Activated CD8-positive, alpha-beta memory T cell treated with anti-CD3 and anti-CD28 coated beads, Interleukin-2, amount 50 U/mL, for 4 hours (primary cell): ENCODE measurements around the gene ASRGL1.

Experiments used
- DNase-seq: peaks from one replicate; pipeline ENCODE4 v3.0.0-alpha.2; 2020

The ASRGL1 gene

GRCh38 chr11:62419314-62419929, 82.2 kb downstream of the ASRGL1 start:
- DNase-seq: no peak

DNA sequence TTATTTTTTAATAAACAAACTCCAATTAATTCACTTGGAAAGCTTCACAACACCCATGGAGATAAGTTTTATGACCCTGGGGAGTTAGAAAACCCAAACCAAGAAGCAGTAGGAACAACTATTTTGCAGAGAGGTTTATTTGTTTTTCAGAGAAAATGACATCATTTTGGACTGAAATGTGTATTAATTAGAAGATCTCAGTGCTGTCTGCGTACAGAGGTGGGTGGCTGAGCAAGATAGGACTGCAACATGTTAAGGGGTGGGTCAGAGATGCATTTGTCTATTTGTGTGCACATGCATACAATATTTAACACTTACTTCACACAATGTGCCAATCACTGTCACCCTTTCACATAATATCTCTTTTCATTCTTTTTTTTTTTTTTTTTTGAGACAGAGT, 82.7 kb downstream of the ASRGL1 start:
- DNase-seq: no peak

DNA sequence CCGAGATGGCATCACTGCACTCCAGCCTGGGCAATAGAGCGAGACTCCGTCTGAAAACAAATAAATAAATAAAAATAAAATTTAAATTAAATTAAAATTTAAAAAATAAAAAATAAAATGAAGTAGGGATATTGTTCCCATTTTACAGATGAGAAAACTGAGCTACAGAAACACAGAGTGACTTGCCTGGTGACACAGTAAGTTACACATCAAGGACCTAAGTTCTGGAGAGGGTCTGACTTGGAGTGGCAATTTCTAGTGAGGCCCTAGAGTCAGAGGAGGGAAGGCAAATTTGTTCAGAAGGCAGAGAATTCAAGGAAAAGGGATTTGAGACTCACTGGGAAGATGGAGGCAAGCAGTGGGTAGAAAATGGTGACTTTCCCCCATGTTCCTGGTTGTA, 83.6 kb downstream of the ASRGL1 start:
- no peak for DNase-seq

DNA sequence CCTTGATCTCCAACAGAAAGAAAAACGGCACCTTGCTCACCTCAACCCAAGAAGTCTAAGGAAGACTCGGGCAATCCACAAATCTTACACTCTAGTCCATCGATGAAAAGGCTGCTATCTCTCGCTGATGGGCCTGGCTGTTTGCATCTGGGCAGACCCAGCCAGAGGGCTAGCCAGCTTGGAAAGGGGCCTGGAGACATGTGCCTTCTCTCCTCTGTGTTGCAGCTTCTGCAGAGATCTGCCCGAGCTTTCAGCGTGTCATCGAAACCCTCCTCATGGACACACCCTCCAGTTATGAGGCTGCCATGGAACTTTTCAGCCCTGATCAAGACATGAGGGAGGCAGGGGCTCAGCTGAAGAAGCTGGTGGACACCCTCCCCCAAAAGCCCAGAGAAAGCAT, 84.7 kb downstream of the ASRGL1 start:
- DNase-seq: no peak

DNA sequence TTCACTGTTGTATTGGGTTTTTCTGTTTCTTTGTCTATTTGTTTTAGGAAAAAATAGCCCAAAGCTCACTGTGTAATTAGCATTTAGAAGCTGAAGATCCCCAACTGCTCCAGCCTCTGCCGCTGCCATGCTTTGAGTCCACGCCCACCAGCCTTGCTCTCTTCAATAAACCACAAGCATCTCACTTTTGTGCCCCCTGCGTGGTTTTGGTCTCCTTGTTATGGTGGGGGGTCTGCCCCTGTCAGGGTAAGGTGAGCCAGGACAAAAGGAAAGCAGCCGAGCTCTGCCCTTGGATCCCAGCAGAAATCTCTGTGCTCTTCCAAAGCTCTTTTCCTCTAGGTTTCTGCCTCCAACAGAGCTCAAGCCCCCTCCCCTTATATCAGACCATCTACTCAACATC, 85.8 kb downstream of the ASRGL1 start:
- no peak for DNase-seq

DNA sequence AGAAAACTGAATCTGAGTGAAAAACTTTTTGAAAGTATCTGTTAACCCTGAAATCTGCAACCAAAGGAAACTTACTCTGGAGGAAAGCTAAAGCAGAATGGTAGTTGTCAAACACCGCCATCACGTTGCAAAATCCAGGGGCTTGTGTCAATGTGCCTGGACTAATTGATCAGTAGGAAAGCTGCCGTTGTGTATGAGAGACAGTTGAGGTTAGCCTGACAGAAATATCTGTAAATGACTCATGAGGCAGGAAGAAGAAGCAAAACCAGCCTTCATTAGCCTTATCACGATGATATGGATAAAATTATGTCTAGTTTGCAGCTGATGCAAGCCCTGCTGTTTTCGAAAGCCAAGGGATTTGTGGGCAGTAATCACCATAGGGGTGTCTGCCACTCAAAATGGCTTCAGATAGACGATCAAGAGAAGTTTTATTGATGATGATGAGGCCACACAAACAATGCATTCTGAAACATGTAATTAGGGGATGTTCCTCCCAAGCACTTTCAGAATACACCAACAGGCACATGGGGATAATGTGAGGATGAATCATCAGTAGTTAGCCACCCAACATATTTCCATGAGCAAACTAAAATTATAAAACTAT, 90.5 kb downstream of the ASRGL1 start:
- DNase-seq: no peak

DNA sequence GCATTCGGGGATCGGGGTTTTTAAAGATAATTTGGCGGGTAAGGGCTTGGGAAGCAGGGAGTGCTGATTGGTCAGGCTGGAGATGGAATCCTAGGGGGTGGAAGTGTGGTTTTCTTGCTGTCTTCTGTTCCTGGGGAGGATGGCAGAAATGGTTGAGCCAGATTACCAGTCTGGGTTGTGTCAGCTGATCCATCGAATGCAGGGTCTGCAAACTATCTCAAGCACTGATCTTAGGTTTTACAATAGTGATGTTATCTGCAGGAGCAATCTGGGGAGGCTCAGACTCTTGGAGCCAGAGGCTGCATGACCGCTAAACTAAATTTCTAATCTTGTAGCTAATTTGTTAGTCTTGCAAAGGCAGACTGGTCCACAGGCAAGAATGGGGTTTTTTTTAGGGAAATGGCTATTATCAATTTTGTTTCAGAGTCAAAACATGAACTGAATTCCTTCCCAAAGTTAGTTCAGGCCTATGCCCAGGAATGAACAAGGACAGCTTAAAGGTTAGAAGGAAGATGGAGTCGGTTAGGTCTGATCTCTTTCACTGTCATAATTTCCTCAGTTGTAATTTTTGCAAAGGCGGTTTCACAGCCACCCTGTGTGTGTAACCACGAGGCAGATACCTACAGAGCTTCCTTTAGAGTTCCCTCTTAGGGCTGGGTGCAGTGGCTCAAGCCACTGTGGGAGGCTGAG, 91.8 kb downstream of the ASRGL1 start:
- no peak for DNase-seq

GRCh38 chr11:62430425-62430824, 93.2 kb downstream of the ASRGL1 start:
- DNase-seq: no peak

DNA sequence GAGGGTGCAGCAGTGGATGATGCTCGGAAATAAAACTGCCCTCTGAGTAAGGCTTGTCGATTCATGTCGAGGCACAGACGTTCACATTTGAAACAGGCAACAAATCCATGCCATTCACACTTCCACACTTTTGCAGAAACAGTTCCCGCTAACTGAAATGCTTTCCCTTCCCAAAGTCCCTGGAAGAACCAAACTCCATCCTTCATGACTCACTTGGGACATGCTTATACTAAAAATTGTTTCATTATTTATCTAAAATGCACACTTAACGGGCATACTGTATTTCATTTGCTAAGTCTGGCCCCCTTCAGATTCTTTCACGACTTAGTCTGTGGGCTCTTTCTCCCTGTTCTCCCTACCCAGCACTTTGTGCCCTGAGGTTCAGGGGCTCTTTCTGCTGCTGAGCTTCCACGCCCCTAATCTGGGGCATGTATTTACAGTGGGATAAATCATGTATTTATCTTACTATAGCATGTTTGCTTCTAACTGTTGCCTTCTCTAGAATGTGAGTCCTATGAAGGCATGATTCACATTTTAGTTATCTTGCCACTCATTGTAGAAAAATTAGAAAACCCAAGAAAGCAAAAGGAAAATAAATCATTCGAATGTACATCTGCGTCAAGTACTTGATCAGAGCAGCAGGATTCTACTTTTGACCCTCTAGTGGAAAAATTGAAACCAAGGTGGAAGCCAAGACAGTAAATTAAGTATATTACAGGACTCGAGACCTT, 94.1 kb downstream of the ASRGL1 start:
- no peak for DNase-seq

DNA sequence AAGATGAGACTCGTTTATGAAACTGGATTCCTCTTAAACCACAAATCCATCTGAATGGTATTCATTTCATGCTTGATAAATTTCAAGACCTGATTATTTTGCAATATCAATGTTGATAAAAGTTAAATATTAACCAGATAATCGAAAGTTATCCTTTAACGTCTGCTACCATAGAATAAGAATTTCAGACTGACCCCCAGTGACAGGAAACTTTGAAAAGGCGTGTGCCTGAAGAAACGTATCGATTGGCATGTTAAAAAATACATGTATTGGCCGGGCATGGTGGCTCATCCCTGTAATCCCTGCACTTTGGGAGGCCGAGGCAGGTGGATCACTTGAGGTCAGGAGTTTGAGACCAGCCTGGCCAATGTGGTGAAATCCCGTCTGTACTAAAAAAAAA, 95.4 kb downstream of the ASRGL1 start:
- no peak for DNase-seq

DNA sequence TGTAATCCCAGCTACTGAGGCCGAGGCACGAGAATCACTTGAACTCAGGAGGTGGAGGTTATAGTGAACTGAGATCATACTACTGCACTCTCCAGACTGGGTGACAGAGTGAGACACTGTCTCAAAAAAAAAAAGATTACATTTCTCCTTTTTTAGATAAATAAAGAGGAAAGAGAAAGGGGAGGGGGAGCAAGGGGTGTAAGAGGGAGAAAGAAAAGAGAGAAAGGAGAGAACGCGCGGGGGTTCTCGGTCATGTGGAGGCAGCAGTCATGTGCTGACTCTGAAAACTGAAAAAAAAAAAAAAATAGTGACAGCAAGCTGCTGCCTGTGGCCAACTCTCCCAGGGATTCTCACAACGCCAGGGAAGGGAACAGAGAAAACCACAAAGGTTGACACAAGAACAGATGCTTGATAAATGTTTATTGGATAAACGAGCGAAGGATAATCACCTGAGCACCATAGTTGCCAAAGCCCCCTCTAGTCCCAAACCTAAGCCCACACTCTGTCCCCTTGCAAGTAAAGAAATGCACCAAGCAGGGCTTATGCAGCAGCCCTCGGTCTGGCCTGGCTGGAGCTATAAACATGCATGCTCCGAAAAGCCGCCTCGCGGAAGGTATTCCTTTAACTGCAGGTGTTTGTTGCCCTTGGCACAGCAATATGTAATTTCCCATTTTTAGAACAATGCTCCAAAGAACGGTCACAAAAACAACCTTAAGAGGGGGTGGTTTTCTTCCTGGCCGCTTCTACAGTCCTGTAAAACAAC, 96.1 kb downstream of the ASRGL1 start:
- DNase-seq: no peak

DNA sequence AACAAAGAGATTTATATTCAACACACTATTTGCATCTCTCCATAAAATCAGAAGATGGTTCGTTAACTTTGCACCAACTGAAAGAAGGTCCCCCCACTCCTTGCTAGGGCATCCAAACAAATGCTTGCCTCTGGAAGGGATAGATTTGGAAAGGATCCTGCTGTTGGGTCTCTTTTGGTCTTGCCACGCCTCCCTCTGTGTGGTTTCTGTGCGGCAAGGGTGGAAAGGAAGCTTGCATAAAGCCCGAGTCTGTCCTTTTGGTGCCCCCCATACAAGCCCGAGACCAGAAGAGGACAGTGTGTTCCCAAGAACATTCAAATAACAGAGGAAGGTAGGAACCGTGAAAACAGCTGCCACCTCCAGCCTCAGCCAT, 96.6 kb downstream of the ASRGL1 start:
- no peak for DNase-seq

- DNase-seq: no peak
Measured at GRCh38 chr11:62435846-62436660, 98.8 kb downstream of the ASRGL1 start.

- DNase-seq: no peak
Measured at GRCh38 chr11:62437616-62438015, 100.4 kb downstream of the ASRGL1 start.

DNA sequence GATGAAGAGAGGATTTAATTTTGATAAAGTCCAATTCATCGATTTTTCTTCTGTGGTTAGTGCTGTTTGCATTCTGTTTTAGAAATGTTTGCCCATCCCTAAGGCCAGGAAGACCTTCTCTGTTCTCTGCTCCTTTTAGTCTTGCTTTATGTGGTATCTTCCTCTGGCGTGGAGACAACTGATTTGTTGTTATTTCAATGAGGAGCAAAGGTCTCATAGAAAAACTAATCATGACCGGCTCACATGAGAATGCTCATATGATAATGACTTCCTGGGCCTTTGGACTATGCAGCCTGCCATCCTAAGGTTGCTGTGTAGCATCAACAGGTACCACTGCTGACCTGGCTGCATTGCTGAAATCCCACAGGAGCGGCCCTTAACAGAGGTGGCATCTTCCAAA, 101.4 kb downstream of the ASRGL1 start:
- DNase-seq: no peak

DNA sequence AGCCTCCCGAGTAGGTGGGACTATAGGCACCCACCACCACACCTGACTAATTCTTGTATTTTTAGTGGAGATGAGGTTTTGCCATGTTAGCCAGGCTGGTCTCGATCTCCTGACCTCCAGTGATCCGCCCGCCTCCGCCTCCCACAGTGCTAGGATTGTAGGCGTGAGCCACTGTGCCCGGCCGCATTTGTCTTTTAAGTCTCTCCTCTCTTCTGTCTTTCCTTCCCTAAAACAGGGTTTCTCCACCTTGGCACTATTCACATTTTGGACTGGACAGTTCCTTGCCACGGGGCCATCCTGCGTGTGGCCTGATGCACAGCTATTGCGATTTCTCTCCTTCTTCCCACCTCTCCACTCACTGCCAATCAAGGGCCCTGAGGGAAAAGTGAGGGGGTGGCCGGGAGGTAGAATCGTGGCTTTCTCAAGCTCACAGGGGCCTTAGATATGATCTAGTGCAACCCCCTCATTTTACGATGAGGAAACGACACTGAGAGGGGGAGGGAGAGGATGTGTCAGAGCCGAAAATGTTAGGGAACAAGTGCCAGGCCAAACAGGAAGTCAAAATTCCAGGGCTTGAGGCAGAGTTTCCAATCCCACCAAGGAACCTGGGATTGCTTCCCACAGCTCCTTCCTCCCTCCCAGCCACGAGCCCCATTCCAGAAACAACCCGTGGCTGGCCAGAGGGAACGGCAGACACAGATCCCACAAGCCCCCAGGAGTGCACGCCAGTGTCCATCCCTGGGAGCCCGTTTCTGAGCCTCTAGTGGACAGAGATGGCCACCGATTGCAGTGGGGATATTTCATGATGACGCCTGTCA, 102.7 kb downstream of the ASRGL1 start:
- DNase-seq: no peak
